ENCODE results near the gene MSH3.
A peak's percentile ranks its signal among the peaks of the same experiment; 100 is the strongest.

Gene MSH3

DNA sequence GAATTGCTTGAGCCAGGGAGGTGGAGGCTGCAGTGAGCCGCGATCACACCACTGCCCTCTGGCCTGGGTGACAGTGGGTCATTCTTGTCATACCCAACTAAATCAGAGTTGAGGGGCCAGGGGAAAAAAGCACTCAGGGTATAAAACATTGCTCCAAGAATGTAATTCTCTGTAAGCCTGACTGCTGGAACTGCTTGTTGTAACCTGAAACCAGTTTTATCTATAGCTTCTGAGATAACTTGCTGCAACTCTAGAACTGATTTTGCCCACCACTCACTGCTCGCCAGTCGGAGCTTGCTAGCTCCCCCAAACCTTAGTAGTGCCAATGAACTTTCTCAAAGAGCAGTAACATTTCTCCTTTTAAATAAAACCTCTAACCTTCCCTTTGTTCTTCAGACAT, 9.6 kb upstream of the MSH3 start:
- Mint-ChIP-seq H3K27me3 (ENCODE audit: low read depth) (no peaks in the 10 kb centered on the region), H3K4me1 (peaks cover 9% of the 10 kb centered on the region), H3K27ac (peak overlapping the region in 1 of 3 experiments; percentile 11), H3K36me3 (ENCODE audit: low read depth) (peaks cover 81% of the 10 kb centered on the region), H3K9me3 (peaks cover 5% of the 10 kb centered on the region), H3K4me3 (no peak overlapping the region)
- TF ChIP-seq, protein P1, sequence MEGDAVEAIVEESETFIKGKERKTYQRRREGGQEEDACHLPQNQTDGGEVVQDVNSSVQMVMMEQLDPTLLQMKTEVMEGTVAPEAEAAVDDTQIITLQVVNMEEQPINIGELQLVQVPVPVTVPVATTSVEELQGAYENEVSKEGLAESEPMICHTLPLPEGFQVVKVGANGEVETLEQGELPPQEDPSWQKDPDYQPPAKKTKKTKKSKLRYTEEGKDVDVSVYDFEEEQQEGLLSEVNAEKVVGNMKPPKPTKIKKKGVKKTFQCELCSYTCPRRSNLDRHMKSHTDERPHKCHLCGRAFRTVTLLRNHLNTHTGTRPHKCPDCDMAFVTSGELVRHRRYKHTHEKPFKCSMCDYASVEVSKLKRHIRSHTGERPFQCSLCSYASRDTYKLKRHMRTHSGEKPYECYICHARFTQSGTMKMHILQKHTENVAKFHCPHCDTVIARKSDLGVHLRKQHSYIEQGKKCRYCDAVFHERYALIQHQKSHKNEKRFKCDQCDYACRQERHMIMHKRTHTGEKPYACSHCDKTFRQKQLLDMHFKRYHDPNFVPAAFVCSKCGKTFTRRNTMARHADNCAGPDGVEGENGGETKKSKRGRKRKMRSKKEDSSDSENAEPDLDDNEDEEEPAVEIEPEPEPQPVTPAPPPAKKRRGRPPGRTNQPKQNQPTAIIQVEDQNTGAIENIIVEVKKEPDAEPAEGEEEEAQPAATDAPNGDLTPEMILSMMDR (IDR thresholded peaks at IDR 0.05; ENCODE audit: unreplicated experiment in 3 of 3): no peak

DNA sequence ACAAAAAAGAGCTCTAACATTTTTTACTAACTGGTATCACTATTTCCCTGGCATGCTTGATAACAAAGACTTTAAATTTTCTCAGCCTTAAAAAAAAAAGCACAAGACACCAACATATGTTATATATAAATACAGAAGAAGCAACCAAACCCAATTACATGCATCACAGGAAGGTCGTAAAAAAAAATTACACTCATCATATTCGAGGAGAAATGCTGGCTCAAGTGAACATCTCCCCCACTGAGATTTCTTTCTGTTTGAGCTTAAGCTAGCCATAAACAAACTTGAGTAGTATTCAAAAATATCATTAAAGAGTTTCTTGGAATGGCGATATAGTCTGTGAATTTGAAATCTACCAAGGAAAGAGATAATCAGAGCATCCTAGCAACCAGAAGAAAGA, 7.5 kb upstream of the MSH3 start:
- Mint-ChIP-seq H3K27me3 (ENCODE audit: low read depth) (no peaks in the 10 kb centered on the region), H3K36me3 (ENCODE audit: low read depth) (peaks cover 60% of the 10 kb centered on the region), H3K4me1 (peaks cover 9% of the 10 kb centered on the region), H3K9me3 (peaks cover 5% of the 10 kb centered on the region), H3K27ac (peak overlapping the region in 2 of 3 experiments; percentile 25 to 41), H3K4me3 (no peak overlapping the region)
- TF ChIP-seq, protein P1 (IDR thresholded peaks at IDR 0.05; ENCODE audit: unreplicated experiment in 3 of 3): no peak

DNA sequence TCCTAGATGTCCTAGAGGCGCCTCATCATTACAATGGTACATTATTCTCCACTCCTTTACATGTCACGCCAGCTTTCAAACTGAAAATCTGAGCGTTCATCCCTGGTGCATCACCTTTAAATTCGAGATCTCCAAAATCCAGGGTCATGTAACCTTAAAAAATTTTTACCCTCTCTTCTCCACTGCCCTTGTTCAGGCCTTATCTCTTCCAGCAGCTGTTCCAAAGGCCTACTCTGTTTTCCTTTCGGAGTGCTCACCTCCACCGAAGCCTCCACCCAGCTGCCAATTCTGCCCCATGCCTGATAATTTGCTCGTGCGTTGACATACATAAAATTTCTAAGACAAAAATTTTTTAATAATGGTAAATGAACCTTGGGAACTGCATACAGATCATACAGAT, 950 bp upstream of the MSH3 start:
- peak overlapping the region; percentile 80 to 96 (median 94) for H3K4me3 Mint-ChIP-seq
- H3K36me3 Mint-ChIP-seq (ENCODE audit: low read depth): peaks cover 32% of the 10 kb centered on the region
- no peaks in the 10 kb centered on the region for H3K9me3 Mint-ChIP-seq
- H3K4me1 Mint-ChIP-seq: peaks cover 24% of the 10 kb centered on the region
- TF ChIP-seq, protein P1 (IDR thresholded peaks at IDR 0.05; ENCODE audit: unreplicated experiment in 3 of 3): no peak
- H3K27me3 Mint-ChIP-seq (ENCODE audit: low read depth): no peaks in the 10 kb centered on the region
- H3K27ac Mint-ChIP-seq: peak overlapping the region in 2 of 3 experiments; percentile 57 to 74

DNA sequence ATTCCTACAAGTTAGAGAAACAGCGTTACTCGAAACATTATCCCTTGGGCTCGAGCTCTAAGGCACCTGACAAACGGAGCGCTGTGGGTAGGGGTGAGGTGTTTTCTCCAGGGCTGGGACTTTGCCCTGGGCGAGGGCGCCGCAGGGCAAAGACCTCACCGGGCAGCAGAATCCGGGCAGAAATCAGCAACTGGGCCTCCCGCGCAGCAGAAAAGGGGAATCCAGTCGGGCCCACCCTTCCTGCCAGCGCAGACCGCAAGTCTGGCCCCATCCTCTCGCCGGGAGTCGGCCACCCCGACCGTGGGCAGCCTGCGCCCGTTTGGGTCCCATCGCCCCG, 430 bp upstream of the MSH3 start:
- Mint-ChIP-seq H3K36me3 (ENCODE audit: low read depth) (peaks cover 30% of the 10 kb centered on the region), H3K4me3 (peak overlapping the region; percentile 80 to 96 (median 94)), H3K4me1 (peaks cover 24% of the 10 kb centered on the region), H3K27me3 (ENCODE audit: low read depth) (no peaks in the 10 kb centered on the region), H3K27ac (peak overlapping the region in 2 of 3 experiments; percentile 57 to 74), H3K9me3 (no peaks in the 10 kb centered on the region)
- TF ChIP-seq, protein P1 (IDR thresholded peaks at IDR 0.05; ENCODE audit: unreplicated experiment in 3 of 3): no peak

DNA sequence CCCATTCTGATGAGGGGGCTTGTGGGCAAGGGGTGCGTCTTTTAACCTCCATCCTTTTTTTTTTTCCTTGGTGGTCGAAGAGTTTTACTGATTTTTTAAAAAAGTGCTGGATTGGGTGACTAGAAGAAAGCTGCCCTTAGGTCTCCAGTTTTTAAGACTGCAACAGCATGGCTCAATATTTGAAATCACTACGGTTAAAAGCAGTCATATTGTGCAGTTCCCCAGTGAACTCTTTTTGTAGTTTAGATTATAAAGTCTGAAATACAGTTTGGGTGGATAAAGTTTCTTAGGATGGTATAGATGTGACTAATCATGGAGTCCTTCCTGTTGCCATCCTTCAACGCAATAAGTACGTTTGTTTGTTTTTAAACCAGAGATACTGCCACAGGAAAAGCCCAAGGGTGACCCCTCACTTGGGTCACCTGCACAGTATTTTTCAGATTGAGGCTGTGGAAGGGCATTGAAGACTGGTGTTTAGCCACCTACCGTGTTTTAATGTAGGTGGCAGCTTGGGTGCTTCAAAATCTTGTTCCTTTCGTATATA, 851 bp downstream of the MSH3 start:
- TF ChIP-seq, protein P1 (IDR thresholded peaks at IDR 0.05; ENCODE audit: unreplicated experiment in 3 of 3): no peak
- H3K4me1 Mint-ChIP-seq: peaks cover 24% of the 10 kb centered on the region
- peak overlapping the region; percentile 91 to 96 (median 94) for H3K4me3 Mint-ChIP-seq
- H3K27me3 Mint-ChIP-seq (ENCODE audit: low read depth): no peaks in the 10 kb centered on the region
- H3K27ac Mint-ChIP-seq: peak overlapping the region; percentile 94 to 96 (median 95)
- H3K9me3 Mint-ChIP-seq: no peaks in the 10 kb centered on the region
- peaks cover 42% of the 10 kb centered on the region for H3K36me3 Mint-ChIP-seq (ENCODE audit: low read depth)

DNA sequence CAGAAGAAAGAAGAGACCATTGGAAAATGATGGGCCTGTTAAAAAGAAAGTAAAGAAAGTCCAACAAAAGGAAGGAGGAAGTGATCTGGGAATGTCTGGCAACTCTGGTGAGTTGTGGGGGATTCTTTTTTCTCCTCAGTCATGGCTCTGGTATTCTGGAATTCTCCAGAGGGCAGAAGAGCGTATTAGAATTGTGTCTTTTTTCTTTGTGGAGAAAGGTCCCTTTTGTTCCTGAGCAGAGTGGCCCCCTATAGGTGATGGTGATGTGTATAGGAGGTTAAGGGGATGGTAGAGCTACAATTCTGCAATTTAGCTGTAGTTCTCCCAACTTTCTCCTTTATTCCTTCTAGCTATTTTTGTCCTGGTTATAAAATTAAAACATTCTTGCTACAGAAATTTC, 2.0 kb downstream of the MSH3 start:
- Mint-ChIP-seq H3K4me1 (peaks cover 24% of the 10 kb centered on the region), H3K27me3 (ENCODE audit: low read depth) (no peaks in the 10 kb centered on the region), H3K4me3 (peak overlapping the region; percentile 71 to 94 (median 77)), H3K36me3 (ENCODE audit: low read depth) (peaks cover 54% of the 10 kb centered on the region), H3K9me3 (no peaks in the 10 kb centered on the region), H3K27ac (no peak overlapping the region)
- TF ChIP-seq, protein P1 (IDR thresholded peaks at IDR 0.05; ENCODE audit: unreplicated experiment in 3 of 3): no peak
